BE2C (cell line): ENCODE results near the gene MEGF9.
"Not testable (repeated sequence)": the region's sequence is repeated elsewhere in the genome, so short reads cannot be mapped to it uniquely, and the experiment has no call there.

ENCODE experiments used
- DNase-seq: peaks from one replicate; pipeline ENCODE4 v3.0.0-alpha.2; 2020
- H3K27me3 ChIP-seq: fragments of 250-450 bp; sonication (Bioruptor Pico); 2 replicates; pipeline ENCODE4 v1.5.1; 2020; ENCODE audit warnings: mild to moderate bottlenecking
- H3K36me3 ChIP-seq: fragments of 250-450 bp; sonication (Bioruptor Pico); 2 replicates; pipeline ENCODE4 v1.5.1; 2020; ENCODE audit warnings: mild to moderate bottlenecking
- H3K4me1 ChIP-seq: fragments of 250-450 bp; sonication (Bioruptor Pico); 2 replicates; pipeline ENCODE4 v1.5.1; 2020
- H3K4me3 ChIP-seq: 2 replicates; pipeline ENCODE4 v1.5.1; 2011; ENCODE audit warnings: low read depth, low read length
- H3K9me3 ChIP-seq: fragments of 250-450 bp; sonication (Bioruptor Pico); 2 replicates; pipeline ENCODE4 v1.5.1; 2020
- TF ChIP-seq, protein P1 (sequence below): IDR thresholded peaks from 2 replicates; pipeline ENCODE4 v1.5.1; 2012; ENCODE audit warnings: mild to moderate bottlenecking, low read depth, low read length

The MEGF9 gene

GRCh38 chr9:120756531-120756930, 42.3 kb upstream of the MEGF9 start:
- no peak overlapping the region for H3K4me3 ChIP-seq
- no peaks in the 10 kb centered on the region for H3K27me3 ChIP-seq
- DNase-seq: no peak
- peaks cover 16% of the 10 kb centered on the region for H3K36me3 ChIP-seq
- no peaks in the 10 kb centered on the region for H3K4me1 ChIP-seq
- H3K9me3 ChIP-seq: no peaks in the 10 kb centered on the region
- TF ChIP-seq, protein P1, sequence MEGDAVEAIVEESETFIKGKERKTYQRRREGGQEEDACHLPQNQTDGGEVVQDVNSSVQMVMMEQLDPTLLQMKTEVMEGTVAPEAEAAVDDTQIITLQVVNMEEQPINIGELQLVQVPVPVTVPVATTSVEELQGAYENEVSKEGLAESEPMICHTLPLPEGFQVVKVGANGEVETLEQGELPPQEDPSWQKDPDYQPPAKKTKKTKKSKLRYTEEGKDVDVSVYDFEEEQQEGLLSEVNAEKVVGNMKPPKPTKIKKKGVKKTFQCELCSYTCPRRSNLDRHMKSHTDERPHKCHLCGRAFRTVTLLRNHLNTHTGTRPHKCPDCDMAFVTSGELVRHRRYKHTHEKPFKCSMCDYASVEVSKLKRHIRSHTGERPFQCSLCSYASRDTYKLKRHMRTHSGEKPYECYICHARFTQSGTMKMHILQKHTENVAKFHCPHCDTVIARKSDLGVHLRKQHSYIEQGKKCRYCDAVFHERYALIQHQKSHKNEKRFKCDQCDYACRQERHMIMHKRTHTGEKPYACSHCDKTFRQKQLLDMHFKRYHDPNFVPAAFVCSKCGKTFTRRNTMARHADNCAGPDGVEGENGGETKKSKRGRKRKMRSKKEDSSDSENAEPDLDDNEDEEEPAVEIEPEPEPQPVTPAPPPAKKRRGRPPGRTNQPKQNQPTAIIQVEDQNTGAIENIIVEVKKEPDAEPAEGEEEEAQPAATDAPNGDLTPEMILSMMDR: no peak

DNA sequence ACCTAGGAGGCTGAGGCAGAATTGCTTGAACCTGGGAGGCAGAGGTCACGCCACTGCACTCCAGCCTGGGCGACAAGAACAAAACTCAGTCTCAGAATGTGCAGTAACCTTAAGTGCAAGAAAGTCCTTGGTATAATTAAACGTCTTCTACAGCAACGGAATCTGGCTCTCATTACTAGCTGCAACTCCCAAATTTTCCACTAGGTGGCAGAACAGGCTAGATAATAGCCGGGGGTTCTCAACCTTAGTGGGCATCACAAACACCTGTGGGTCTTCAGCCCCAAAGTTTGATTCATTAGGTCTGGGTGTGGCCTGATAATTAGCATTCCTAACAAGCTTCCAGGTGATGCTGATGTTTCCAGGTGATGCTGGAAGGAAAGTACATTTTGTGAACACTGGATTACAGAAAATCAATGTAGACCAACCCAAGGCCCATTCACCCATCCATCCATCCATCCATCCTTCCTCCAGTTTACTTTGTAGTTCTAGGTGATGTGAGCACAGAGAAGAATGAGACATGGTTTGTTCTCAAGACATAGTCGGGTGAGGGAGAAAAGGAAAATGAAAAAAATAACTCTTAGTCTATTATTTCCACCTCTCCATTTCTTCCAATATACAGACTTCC, 41.7 kb upstream of the MEGF9 start:
- Histone ChIP-seq H3K4me1 (no peaks in the 10 kb centered on the region), H3K4me3 (no peak overlapping the region), H3K9me3 (no peaks in the 10 kb centered on the region), H3K36me3 (peaks cover 10% of the 10 kb centered on the region), H3K27me3 (no peaks in the 10 kb centered on the region)
- TF ChIP-seq, protein P1: peak; percentile 89
- peak; percentile 59 for DNase-seq

- Histone ChIP-seq H3K36me3 (peaks cover 6% of the 10 kb centered on the region; the same call in 1 of the 2 replicates), H3K4me1 (no peaks in the 10 kb centered on the region), H3K27me3 (no peaks in the 10 kb centered on the region), H3K9me3 (no peaks in the 10 kb centered on the region), H3K4me3 (no peak overlapping the region)
- no peak for DNase-seq
- TF ChIP-seq, protein P1: no peak
These were observed 40.8 kb upstream of the MEGF9 start for GRCh38 chr9:120755044-120755443.

GRCh38 chr9:120750421-120750820, 36.2 kb upstream of the MEGF9 start:
- H3K4me3 ChIP-seq: no peak overlapping the region
- H3K27me3 ChIP-seq: no peaks in the 10 kb centered on the region
- TF ChIP-seq, protein P1: no peak
- DNase-seq: no peak
- H3K36me3 ChIP-seq: no peaks in the 10 kb centered on the region
- no peaks in the 10 kb centered on the region for H3K4me1 ChIP-seq
- no peaks in the 10 kb centered on the region for H3K9me3 ChIP-seq

DNA sequence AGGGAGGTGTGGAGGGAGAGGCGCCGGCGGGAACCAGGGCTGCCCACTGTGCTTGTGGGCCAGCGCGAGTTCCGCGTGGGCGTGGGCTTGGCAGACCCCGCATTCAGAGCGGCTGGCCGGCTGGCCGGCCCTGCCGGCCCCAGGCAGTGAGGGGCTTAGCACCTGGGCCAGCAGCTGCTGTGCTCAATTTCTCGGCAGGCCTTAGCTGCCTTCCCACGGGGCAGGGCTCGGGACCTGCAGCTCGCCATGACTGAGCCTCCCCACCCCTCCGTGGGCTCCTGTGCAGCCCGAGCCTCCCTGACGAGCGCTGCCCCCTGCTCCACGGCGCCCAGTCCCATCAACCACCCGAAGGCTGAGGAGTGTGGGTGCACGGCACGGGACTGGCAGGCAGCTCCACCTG, 32.1 kb upstream of the MEGF9 start:
- H3K9me3 ChIP-seq, H3K4me3 ChIP-seq, H3K27me3 ChIP-seq, H3K4me1 ChIP-seq, H3K36me3 ChIP-seq, DNase-seq: not testable (repeated sequence)

DNA sequence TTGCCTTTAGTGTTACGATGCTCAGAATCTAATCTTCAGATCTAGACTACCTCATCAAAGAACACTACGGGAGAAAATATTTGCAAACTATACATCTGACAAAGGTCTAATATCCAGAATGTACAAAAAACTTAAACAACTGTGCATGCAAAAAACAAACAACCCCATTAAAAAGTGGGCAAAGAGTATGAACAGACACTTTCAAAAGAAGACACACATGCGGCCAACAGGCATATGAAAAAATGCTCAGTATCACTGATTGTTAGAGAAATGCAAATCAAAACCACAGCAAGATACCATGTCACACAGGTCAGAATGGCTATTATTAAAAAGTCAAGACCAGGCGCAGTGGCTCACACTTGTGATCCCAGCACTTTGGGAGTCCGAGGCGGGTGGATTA, 31.0 kb upstream of the MEGF9 start:
- TF ChIP-seq, protein P1: no peak
- Histone ChIP-seq H3K27me3 (no peaks in the 10 kb centered on the region), H3K4me3 (no peak overlapping the region), H3K9me3 (no peaks in the 10 kb centered on the region), H3K36me3 (no peaks in the 10 kb centered on the region), H3K4me1 (no peaks in the 10 kb centered on the region)
- DNase-seq: no peak

GRCh38 chr9:120742951-120743416, 28.7 kb upstream of the MEGF9 start:
- no peaks in the 10 kb centered on the region for H3K27me3 ChIP-seq
- DNase-seq: peak; percentile 30
- no peak overlapping the region for H3K4me3 ChIP-seq
- TF ChIP-seq, protein P1: peak; percentile 93
- H3K4me1 ChIP-seq: no peaks in the 10 kb centered on the region
- no peaks in the 10 kb centered on the region for H3K9me3 ChIP-seq
- H3K36me3 ChIP-seq: no peaks in the 10 kb centered on the region
